ENCODE results near the gene NYNRIN. TPM values are rescaled to one million over a fixed set of nuclear protein-coding genes. Genes with fewer than 3 reads are reported as not detected.

The NYNRIN gene
- total RNA-seq, 4 donors from 2014 or later: 8.0 to 21.2 (median 13.4) TPM

DNA sequence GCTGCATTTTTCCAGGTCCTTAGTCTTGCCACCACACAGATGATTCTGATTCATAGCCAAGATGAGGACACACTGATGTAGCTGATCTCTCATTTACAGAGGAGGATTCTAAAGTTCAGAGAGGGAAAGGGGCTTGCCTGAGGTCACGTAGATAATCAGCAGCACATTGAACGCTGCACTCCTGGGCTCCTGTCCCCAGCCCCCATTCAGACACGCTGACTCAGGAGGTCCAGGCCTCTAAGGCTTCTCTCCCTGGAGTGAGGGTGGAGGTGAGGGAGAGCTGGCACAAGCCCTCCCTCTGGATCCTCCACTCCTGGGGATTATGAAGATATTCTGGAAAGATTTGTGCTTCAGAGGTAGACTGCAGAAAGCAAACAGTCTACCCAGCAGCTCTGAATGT, 20.5 kb upstream of the NYNRIN start:
- H3K9me3 ChIP-seq: no peaks in the 10 kb centered on the region
- H3K27ac ChIP-seq (replicated peaks in 1 of 4): no peak overlapping the region
- no peaks in the 10 kb centered on the region for H3K27me3 ChIP-seq
- no peak overlapping the region for H3K4me3 ChIP-seq
- no peak for DNase-seq (ENCODE audit: extremely low spot score)
- intact Hi-C loops (cut with DNase I): no loop called here
- 100% methylated on average over 1 of the region's 3 CpGs for WGBS
- peaks cover 0 to 48% (median 26%) of the 10 kb centered on the region in 4 donors for H3K36me3 ChIP-seq
- H3K4me1 ChIP-seq: peaks cover 11 to 32% (median 20%) of the 10 kb centered on the region in 4 donors
- TF ChIP-seq, protein P1, sequence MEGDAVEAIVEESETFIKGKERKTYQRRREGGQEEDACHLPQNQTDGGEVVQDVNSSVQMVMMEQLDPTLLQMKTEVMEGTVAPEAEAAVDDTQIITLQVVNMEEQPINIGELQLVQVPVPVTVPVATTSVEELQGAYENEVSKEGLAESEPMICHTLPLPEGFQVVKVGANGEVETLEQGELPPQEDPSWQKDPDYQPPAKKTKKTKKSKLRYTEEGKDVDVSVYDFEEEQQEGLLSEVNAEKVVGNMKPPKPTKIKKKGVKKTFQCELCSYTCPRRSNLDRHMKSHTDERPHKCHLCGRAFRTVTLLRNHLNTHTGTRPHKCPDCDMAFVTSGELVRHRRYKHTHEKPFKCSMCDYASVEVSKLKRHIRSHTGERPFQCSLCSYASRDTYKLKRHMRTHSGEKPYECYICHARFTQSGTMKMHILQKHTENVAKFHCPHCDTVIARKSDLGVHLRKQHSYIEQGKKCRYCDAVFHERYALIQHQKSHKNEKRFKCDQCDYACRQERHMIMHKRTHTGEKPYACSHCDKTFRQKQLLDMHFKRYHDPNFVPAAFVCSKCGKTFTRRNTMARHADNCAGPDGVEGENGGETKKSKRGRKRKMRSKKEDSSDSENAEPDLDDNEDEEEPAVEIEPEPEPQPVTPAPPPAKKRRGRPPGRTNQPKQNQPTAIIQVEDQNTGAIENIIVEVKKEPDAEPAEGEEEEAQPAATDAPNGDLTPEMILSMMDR (IDR thresholded peaks at IDR 0.05): no peak

DNA sequence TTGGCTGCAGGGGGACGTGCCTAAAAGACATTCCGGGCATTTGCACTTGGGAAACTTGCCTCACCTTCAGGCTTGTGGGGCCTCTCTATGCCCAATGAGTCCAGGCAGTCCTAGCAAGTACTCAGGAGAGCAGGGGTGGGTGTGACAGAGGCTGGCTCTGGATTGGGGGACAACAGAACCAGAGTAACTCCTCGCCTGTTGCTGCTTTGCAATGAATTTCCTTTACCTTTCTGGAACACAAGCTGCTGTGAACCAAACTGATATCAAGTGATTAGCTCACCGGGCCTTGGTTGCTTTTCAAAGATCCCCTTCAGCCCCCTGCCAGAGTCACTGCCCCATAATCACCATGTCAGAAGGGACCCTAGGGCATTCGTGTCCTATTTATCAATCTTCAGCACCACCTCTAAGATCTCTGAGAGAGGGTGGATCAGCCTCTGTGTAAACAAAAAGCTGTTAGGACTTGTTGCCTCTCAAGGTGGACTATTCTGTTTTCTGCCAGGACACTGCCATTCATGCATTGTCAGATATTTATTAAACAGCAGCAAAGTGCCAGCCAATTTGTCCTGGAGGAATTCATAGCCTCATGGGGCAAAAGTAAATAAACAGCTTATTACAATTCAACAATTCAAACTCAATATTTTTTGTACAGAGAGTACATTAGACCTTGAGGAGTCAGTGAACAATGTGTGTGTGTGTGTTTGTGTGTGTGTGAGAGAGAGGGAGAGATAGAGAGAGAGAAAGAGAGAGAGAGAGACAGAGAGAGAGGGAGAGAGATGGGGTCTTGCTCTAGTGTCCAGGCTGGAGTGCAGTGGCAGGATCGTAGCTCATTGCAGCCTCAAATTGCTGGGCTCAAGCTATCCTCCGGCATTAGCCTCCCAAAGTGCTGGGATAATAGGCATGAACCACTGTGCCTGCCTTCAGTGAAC, 19.6 kb upstream of the NYNRIN start:
- DNase-seq (ENCODE audit: extremely low spot score): no peak
- Histone ChIP-seq H3K36me3 (peaks cover 0 to 38% (median 20%) of the 10 kb centered on the region in 4 donors), H3K27me3 (no peaks in the 10 kb centered on the region), H3K4me3 (no peak overlapping the region), H3K27ac (replicated peaks in 1 of 4) (no peak overlapping the region), H3K9me3 (no peaks in the 10 kb centered on the region), H3K4me1 (peaks cover 11 to 24% (median 20%) of the 10 kb centered on the region in 4 donors)
- intact Hi-C loops (cut with DNase I): no loop called here
- 78% methylated on average over 7 of the region's 7 CpGs for WGBS
- TF ChIP-seq, protein P1 (IDR thresholded peaks at IDR 0.05): no peak

DNA sequence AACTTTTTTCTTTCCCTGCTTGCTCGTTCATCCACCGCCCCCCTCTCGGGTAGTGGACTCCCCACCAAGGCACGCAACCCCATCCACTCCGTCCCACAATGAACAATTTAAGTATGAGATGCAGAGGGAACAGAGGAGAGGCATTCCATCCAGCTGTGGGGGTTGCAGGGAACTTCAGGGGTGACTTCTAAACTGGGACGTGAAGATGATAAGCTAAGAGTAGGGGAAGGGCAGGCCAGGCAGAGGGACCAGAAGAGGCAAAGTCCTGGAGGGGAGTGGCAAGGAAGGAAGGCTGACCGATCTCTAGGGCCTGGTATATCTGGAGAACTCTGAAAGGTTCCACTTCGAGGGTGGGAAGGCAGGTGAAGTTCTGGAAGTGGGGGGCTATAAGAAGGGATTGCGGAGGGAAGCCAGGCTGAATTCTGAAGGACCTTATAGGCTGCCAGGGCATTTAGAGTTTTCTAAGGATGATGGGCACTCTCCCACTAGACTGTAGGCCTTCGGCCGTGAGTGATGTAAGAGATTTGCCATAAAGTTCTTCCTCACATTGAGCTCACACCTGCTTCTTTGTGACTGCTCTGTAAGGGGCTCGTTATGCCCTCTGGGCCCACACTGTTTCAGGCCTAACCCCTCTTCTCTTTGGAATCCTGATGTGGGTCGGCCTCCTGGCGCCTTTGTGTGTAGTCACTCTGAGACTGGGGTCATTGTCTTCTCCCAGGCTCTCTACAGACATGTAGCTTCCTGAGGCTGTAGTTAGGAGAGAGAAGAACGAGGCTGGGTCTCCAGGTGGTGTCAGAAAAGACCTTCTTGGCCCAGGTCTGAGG, 18.7 kb upstream of the NYNRIN start:
- WGBS: 86% methylated on average over 15 of the region's 15 CpGs
- H3K36me3 ChIP-seq: peaks cover 0 to 30% (median 15%) of the 10 kb centered on the region in 4 donors
- no peak overlapping the region for H3K4me3 ChIP-seq
- H3K27me3 ChIP-seq: no peaks in the 10 kb centered on the region
- TF ChIP-seq POLR2AphosphoS5 (IDR thresholded peaks at IDR 0.05) (no peak), EP300 (IDR thresholded peaks at IDR 0.05) (no peak), POLR2A (IDR thresholded peaks at IDR 0.05; ENCODE audit: low read depth) (no peak)
- TF ChIP-seq, protein P1 (IDR thresholded peaks at IDR 0.05): no peak
- peaks cover 11 to 23% (median 20%) of the 10 kb centered on the region in 4 donors for H3K4me1 ChIP-seq
- H3K9me3 ChIP-seq: no peaks in the 10 kb centered on the region
- DNase-seq (ENCODE audit: extremely low spot score): no peak
- intact Hi-C loops (cut with DNase I): no loop called here
- no peak overlapping the region for H3K27ac ChIP-seq (replicated peaks in 1 of 4)

DNA sequence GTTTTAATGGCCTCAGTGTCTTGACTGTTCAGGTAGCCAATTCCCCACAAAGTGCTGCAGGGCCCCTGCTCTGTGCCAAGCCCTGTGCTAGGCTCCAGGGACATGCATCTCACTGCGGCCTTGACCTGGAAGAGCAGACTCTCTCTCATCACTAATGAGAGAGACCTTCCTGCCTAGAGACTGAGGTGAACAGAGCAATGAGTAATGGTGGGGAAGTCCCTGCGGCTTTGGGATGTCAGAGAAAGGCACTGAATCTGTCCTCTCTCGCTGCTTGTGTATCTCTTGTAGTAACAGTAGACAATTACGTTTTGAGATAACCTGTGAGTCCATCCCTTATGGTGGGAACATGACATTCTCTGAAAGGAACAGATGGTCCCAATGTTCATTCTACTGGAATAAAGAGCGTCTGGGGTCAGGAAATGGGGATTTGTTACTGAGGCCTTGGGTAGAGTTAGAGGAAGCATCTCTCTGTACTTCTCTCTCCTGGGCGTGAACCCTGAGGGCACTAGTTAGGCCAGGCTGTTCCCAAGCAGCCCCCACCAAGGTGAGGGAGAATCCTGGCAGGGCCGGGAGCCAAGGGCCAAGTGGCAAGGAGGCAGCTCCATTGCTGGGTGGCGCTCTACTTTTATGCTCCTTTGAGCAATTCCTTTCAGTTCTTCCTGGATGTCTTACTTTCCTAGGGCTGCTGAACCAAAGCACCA, 17.3 kb upstream of the NYNRIN start:
- Histone ChIP-seq H3K4me3 (no peak overlapping the region), H3K36me3 (peaks cover 0 to 16% (median 6%) of the 10 kb centered on the region in 4 donors), H3K4me1 (peaks cover 11 to 17% (median 14%) of the 10 kb centered on the region in 4 donors), H3K9me3 (no peaks in the 10 kb centered on the region), H3K27ac (replicated peaks in 1 of 4) (no peak overlapping the region), H3K27me3 (no peaks in the 10 kb centered on the region)
- TF ChIP-seq, protein P1 (IDR thresholded peaks at IDR 0.05): no peak
- no peak for TF ChIP-seq POLR2AphosphoS5 (IDR thresholded peaks at IDR 0.05)
- no peak for TF ChIP-seq POLR2A (IDR thresholded peaks at IDR 0.05; ENCODE audit: low read depth)
- no peak for TF ChIP-seq EP300 (IDR thresholded peaks at IDR 0.05)
- whole genome bisulfite sequencing: 78% methylated on average over 6 of the region's 8 CpGs
- no peak for DNase-seq (ENCODE audit: extremely low spot score)
- intact Hi-C loops (cut with DNase I): no loop called here

Data from esophagus muscularis mucosa (tissue), 4 donors.